AG04450 (cell line): Measurements from ENCODE around the gene TVP23A. TPM values are rescaled to one million over a fixed set of nuclear protein-coding genes. Genes with fewer than 3 reads are reported as not detected.
"Not testable (repeated sequence)": the region's sequence is repeated elsewhere in the genome, so short reads cannot be mapped to it uniquely, and the experiment has no call there.

Experiments
- CTCF ChIA-PET: fragments of 300-600, 350-600 bp; formaldehyde crosslinking; extraction: SDS; loops from one replicate; lab custom pipeline; 2022; ENCODE audit warnings: antibody characterized with exemption, inconsistent platforms; lab: Charles Lee
- POLR2A ChIA-PET: fragments of 350-600 bp; formaldehyde crosslinking; extraction: SDS; loops from one replicate; lab custom pipeline; 2021; ENCODE audit warnings: antibody characterized with exemption, inconsistent platforms; lab: Yijun Ruan, JAX
- DNase-seq: peaks from one replicate; pipeline ENCODE4 v3.0.0-alpha.2; 2011; ENCODE audit warnings: low read depth, low spot score
- H3K27ac ChIP-seq: one replicate; pipeline ENCODE4 v1.5.1; 2012; ENCODE audit warnings: low read depth, low read length, control low read depth
- H3K27me3 ChIP-seq: one replicate; pipeline ENCODE4 v1.6.0; 2012; ENCODE audit warnings: low read length; ENCODE audit not compliant: control insufficient read depth, insufficient read depth
- H3K4me3 ChIP-seq: 2 replicates; pipeline ENCODE4 v1.5.1; 2011; ENCODE audit warnings: mild to moderate bottlenecking, low read depth, low read length, control low read depth
- H3K9me3 ChIP-seq: 2 replicates; pipeline ENCODE4 v1.5.1; 2012; ENCODE audit warnings: low read length; ENCODE audit not compliant: control insufficient read depth, insufficient read depth
- CTCF ChIP-seq: IDR thresholded peaks from 2 replicates; pipeline ENCODE4 v1.5.1; 2011; ENCODE audit warnings: low read depth, low read length, control low read depth, inconsistent platforms
- polyA plus RNA-seq: library from polyadenylated mRNA; depleted of rRNA; stranded (reverse); fragments of >200 nt; gene quantifications from 2 replicates; pipeline ENCODE4 v1.2.3, GENCODE V29; 2011

Gene TVP23A
- polyA plus RNA-seq, 1 experiment, result not detected

- Histone ChIP-seq H3K4me3 (no peak overlapping the region), H3K27ac (no peak overlapping the region), H3K9me3 (no peaks in the 10 kb centered on the region), H3K27me3 (peaks cover 6% of the 10 kb centered on the region)
- ChIA-PET CTCF (no interaction called here), POLR2A (no interaction called here)
- DNase-seq, result no peak
- TF ChIP-seq CTCF, result no peak
Measured at GRCh38 chr16:10806698-10807097, 11.9 kb downstream of the TVP23A start.

- no peak for DNase-seq
- ChIA-PET CTCF (no interaction called here), POLR2A (no interaction called here)
- TF ChIP-seq CTCF, result no peak
- Histone ChIP-seq H3K27me3 (peaks cover 6% of the 10 kb centered on the region), H3K4me3 (no peak overlapping the region), H3K9me3 (no peaks in the 10 kb centered on the region), H3K27ac (no peak overlapping the region)
Measured at GRCh38 chr16:10805334-10805733, 13.3 kb downstream of the TVP23A start.

GRCh38 chr16:10799736-10800135 is 18.9 kb downstream of the TVP23A start:
- H3K9me3 ChIP-seq, result no peaks in the 10 kb centered on the region
- no peak for DNase-seq
- H3K27ac ChIP-seq, result no peak overlapping the region
- H3K27me3 ChIP-seq, result no peaks in the 10 kb centered on the region
- TF ChIP-seq CTCF, result no peak
- ChIA-PET CTCF (no interaction called here), POLR2A (no interaction called here)
- no peak overlapping the region for H3K4me3 ChIP-seq

- ChIA-PET POLR2A (no interaction called here), CTCF (no interaction called here)
- DNase-seq, result no peak
- TF ChIP-seq CTCF, result no peak
- H3K9me3 ChIP-seq, result no peaks in the 10 kb centered on the region
- peaks cover 8% of the 10 kb centered on the region for H3K27me3 ChIP-seq
- H3K27ac ChIP-seq, result no peak overlapping the region
- no peak overlapping the region for H3K4me3 ChIP-seq
Measured at GRCh38 chr16:10791048-10791447, 27.5 kb downstream of the TVP23A start.

GRCh38 chr16:10788630-10789029 is 30.0 kb downstream of the TVP23A start:
- H3K4me3 ChIP-seq, H3K9me3 ChIP-seq, POLR2A ChIA-PET, H3K27ac ChIP-seq, DNase-seq, H3K27me3 ChIP-seq, CTCF ChIA-PET: not testable (repeated sequence)

GRCh38 chr16:10787304-10787703 is 31.3 kb downstream of the TVP23A start:
- Histone ChIP-seq H3K4me3 (no peak overlapping the region), H3K27me3 (peaks cover 8% of the 10 kb centered on the region), H3K27ac (no peak overlapping the region), H3K9me3 (no peaks in the 10 kb centered on the region)
- DNase-seq, result no peak
- ChIA-PET POLR2A (no interaction called here), CTCF (interaction anchor here (0.6 kb wide), 1 partner anchor 553 kb away, joined by 5 read pairs; no protein-coding TSS in a partner anchor)
- TF ChIP-seq CTCF, result no peak
